HG02588 (cell line): ENCODE results near the gene LMO7.
"Not testable (repeated sequence)": the region's sequence is repeated elsewhere in the genome, so short reads cannot be mapped to it uniquely, and the experiment has no call there.

Experiments
- ATAC-seq: cut with Tn5 transposase; IDR thresholded peaks from one replicate; pipeline ENCODE4 v1.9.1; 2021; ENCODE audit warnings: mild to moderate bottlenecking, moderate library complexity; ENCODE audit not compliant: unreplicated experiment

LMO7 gene

GRCh38 chr13:75645141-75645540, 9.0 kb downstream of the LMO7 start:
- ATAC-seq = no peak

GRCh38 chr13:75647126-75647784, 11.1 kb downstream of the LMO7 start:
- peak; percentile 90 for ATAC-seq

GRCh38 chr13:75648446-75648845, 12.3 kb downstream of the LMO7 start:
- ATAC-seq = no peak

GRCh38 chr13:75651013-75651412, 14.9 kb downstream of the LMO7 start:
- no peak for ATAC-seq

- ATAC-seq = no peak
Observed at GRCh38 chr13:75652726-75653125, 16.6 kb downstream of the LMO7 start.

- ATAC-seq = no peak
Observed at GRCh38 chr13:75656425-75656989, 20.4 kb downstream of the LMO7 start.

- ATAC-seq = no peak
Observed at GRCh38 chr13:75657111-75657510, 21.0 kb downstream of the LMO7 start.

- ATAC-seq = no peak
Observed at GRCh38 chr13:75660694-75661093, 24.6 kb downstream of the LMO7 start.

GRCh38 chr13:75661443-75661842, 25.3 kb downstream of the LMO7 start:
- ATAC-seq = no peak

GRCh38 chr13:75666646-75667351, 30.7 kb downstream of the LMO7 start:
- no peak for ATAC-seq

GRCh38 chr13:75669706-75670105, 33.6 kb downstream of the LMO7 start:
- ATAC-seq = no peak

GRCh38 chr13:75670496-75670895, 34.4 kb downstream of the LMO7 start:
- no peak for ATAC-seq

GRCh38 chr13:75675421-75675820, 39.3 kb downstream of the LMO7 start:
- no peak for ATAC-seq

GRCh38 chr13:75679459-75679858, 43.3 kb downstream of the LMO7 start:
- ATAC-seq = no peak

GRCh38 chr13:75680251-75680650, 44.1 kb downstream of the LMO7 start:
- not testable (repeated sequence) for ATAC-seq

- ATAC-seq = no peak
Observed at GRCh38 chr13:75682326-75682725, 46.2 kb downstream of the LMO7 start.

GRCh38 chr13:75685239-75685697, 49.1 kb downstream of the LMO7 start:
- ATAC-seq = no peak

- no peak for ATAC-seq
Observed at GRCh38 chr13:75687150-75687763, 51.1 kb downstream of the LMO7 start.

- ATAC-seq = no peak
Observed at GRCh38 chr13:75689686-75690085, 53.6 kb downstream of the LMO7 start.

GRCh38 chr13:75690607-75691006, 54.5 kb downstream of the LMO7 start:
- no peak for ATAC-seq

- ATAC-seq = no peak
Observed at GRCh38 chr13:75691183-75691582, 55.1 kb downstream of the LMO7 start.

GRCh38 chr13:75693227-75693626, 57.1 kb downstream of the LMO7 start:
- ATAC-seq = no peak
